Inferior parietal cortex (tissue), 1 donor: Measurements from ENCODE around the gene RABEPK.
"Not testable (repeated sequence)": the region's sequence is repeated elsewhere in the genome, so short reads cannot be mapped to it uniquely, and the experiment has no call there.

Source experiments
- DNase-seq: peaks from one replicate; pipeline ENCODE4 v3.0.0-alpha.2; 2016; ENCODE audit errors: extremely low spot score

Gene RABEPK, protein sequence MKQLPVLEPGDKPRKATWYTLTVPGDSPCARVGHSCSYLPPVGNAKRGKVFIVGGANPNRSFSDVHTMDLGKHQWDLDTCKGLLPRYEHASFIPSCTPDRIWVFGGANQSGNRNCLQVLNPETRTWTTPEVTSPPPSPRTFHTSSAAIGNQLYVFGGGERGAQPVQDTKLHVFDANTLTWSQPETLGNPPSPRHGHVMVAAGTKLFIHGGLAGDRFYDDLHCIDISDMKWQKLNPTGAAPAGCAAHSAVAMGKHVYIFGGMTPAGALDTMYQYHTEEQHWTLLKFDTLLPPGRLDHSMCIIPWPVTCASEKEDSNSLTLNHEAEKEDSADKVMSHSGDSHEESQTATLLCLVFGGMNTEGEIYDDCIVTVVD

DNA sequence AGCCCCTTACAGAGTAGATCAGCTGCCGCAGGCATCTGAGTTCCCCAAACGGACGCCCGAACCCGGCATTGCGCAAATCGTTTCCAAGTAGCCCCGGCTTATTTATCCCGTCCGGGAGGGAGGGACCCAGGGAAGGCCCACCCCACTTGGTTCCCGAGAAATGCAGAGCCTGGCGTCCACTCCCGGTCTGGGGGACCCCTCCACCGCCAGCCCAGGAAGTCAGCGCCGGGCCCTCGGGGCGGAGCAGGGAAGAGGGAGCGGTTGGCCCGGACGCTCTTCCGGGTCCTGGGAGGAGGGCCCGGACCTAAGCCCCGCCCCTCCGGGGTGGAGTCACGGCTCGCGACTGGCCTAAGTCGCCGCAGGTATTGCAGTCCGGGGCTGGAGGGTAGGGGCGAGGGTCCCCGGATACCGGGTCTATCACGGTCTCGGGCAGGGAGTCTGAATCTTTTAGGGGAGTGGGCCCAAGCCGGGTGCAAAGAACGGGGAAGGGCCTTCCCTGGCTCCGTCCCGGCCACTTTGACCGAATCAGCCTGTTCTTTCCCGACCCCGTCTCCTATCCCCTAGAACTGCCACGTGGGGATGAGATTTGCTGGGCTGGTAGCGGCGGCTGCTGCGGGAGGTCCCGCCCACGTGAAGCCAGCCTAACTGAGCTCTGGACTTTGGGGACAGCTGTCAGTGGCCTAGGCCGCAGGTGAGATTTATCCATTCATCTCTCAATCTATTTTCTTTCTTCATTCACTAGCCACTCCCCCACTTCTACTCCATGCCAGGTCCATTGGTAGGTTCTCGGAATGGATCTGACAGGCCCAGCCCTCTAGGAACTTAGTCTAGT is at the start of gene RABEPK:
Gene RABEPK, plus strand, starts transcription at position 327 of the 832 bp plus-strand sequence. CDS start 2,472 bp downstream, outside the sequence.
- peak; percentile 93 for DNase-seq

GRCh38 chr9:125151730-125152129 is 48.6 kb upstream of the RABEPK start:
- DNase-seq: no peak

GRCh38 chr9:125153712-125154367 is 46.5 kb upstream of the RABEPK start:
- no peak for DNase-seq

DNA sequence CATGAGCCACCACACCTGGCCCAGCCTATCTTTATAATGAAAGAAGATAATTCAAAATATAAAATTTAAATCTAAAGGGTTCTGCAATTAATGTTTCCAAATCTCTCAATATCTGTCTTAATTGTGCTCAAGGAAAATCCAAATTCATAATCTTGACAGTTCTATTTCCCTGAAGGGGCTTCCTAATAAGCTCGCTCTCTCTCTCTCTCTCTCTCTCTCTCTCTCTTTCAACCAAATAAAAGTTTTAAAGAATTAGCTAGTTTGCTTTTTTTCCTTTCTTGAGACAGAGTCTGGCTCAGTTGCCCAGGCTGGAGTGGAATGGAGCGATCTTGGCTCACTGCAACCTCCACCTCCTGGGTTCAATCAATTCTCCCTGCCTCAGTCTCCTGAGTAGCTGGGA is 43.8 kb upstream of the RABEPK start:
- no peak for DNase-seq

GRCh38 chr9:125160750-125161149 is 39.6 kb upstream of the RABEPK start:
- DNase-seq: no peak

- no peak for DNase-seq
Observed at GRCh38 chr9:125161284-125161918, 38.9 kb upstream of the RABEPK start.

DNA sequence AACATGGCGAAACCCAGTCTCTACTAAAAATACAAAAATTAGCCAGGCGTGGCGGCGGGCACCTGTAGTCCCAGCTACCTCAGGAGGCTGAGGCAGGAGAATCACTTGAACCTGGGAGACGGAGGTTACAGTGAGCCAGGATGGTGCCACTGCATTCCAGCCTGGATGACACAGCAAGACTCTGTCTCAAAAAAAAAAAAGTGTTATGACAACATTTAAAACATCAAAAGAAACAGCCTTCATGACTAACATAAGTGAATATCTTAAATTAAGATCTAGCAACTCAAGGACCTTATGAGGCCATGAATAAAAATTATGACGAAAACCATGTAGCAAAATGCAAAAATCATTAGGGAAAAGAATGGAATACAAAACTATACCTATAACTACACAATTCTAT is 37.5 kb upstream of the RABEPK start:
- not testable (repeated sequence) for DNase-seq

GRCh38 chr9:125166762-125167161 is 33.6 kb upstream of the RABEPK start:
- DNase-seq: no peak

GRCh38 chr9:125169895-125170294 is 30.4 kb upstream of the RABEPK start:
- DNase-seq: no peak

GRCh38 chr9:125172031-125172755 is 28.1 kb upstream of the RABEPK start:
- DNase-seq: no peak

DNA sequence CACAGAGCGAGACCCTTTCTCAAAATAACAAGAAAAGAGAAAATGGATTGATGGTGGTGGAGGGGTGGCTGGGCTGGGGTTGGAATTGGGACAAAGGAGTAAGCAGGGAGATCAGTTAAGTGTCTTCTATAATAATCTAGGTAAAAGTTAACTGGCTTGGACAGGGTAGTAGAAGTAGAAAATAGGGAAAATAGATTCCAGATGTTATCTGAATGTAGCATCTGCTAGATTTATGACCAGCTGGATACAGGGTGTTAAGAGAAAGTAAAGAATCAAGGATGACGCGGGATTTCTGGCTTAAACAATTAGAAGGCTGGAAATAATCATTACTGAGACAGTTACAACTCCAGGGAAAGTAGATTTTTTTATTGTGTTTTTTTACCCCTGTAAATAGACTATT is 23.7 kb upstream of the RABEPK start:
- DNase-seq: no peak

DNA sequence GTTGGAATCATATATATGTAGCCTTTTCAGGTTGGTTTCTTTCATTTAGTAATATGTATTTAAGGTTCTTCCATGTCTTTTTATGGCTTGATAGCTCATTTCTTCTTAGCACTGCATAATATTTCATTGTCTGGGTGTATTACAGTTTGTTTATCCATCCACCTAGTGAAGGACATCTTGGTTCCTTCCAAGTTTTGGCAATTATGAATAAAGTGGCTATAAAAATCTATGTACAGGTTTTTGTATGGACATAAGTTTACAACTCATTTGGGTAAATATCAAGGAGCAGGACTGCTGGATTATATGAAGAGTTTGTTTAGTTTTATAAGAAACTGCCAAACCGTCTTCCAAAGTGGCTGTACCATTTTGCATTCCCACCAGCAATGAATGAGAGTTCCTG is 22.5 kb upstream of the RABEPK start:
- DNase-seq: no peak

DNA sequence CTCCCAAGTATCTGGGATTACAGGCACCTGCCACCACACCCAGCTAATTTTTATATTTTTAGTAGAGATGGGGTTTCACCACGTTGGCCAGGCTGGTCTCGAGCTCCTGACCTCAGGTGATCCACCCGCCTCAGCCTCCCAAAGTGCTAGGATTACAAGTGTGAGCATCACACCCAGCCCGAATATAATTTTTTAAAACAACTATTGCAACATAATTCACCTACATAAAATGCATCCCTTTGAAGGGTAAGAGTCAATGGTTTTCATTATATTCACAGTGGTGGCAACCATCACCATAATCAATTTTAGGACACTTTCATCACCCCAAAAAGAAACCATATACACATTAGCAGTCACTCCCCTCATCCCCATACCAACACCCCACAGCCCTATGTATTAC is 20.6 kb upstream of the RABEPK start:
- not testable (repeated sequence) for DNase-seq

DNA sequence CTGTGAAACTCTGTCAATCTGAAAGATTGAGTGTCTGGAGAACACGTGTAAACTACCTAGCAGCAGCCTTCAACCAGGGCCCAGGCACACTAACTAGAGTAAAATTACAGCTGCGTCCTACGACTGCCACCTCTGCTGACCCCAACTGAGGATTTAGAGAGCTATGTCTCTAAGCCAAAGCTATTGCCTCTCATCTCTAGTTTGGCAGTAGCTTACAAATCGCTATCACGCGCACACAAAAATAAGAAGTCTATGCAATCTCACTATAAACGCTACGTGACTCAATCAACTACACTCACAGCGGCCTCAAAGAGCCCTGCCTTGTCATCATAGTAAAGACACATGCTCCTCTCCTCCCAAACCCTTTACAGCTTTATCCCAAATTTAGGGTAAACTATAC is 19.5 kb upstream of the RABEPK start:
- no peak for DNase-seq

DNA sequence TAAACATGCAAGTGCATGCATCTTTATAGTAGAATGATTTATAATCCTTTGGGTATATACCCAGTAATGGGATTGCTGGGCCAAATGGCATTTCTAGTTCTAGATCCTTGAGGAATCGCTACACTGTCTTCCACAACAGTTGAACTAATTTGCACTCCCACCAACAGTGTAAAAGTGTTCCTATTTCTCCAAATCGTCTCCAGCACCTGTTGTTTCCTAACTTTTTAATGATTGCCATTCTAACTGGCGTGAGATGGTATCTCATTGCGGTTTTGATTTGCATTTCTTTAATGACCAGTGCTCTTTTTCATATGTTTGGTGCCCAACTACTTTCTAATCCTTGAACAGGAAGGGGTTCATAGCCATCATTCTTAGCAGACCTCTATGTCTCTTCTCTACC is 18.6 kb upstream of the RABEPK start:
- not testable (repeated sequence) for DNase-seq

GRCh38 chr9:125183054-125183453 is 17.3 kb upstream of the RABEPK start:
- no peak for DNase-seq

- DNase-seq: no peak
Observed at GRCh38 chr9:125183561-125183960, 16.8 kb upstream of the RABEPK start.

GRCh38 chr9:125189011-125189360 is 11.4 kb upstream of the RABEPK start:
- no peak for DNase-seq

DNA sequence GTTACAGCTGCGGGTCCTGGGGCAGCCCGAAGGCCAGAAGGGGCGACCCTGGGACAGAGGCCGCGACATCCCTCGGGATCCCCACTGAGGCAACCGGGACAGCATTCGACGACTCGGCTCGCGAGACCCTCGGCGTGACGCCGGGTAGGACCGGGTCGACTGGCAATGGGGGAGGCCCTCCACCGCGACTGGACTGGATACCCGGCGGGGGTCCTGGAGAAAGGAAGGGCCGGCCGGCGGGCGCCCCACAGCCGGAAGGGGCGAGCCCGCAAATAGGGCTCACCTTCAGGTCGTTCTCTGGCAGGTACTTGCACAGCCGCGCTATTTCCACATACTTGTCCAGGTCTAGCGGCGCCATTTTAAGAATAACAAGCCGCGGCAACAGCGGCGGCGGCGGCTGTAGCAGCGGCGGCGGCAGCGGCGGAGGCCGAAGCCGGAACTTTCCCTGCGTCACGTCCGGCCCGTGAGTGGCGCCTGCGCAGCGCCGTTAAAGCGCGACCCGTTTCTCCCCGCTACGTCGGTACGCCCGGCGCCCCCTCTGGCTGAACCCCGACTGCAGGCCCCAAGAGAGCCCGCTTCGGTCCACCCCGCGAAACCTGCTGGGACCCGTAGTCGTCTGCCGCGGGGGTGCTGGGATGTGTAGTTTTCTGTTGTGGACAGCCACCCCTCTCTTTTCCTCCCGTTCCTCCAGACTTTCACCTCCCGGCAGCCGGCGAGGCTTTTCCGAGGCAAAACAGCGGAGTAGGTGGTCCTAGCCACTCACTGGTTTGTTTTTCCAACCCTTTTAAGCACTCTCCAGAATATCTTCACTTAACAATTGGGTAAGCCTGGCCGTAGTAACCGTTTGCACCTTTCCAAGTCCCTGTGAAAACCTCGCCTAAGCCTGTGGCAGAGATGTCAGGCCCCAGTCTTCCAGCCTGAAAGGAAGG is 10.7 kb upstream of the RABEPK start, which contains the start of gene PPP6C:
Gene PPP6C, minus strand, starts transcription at position 443 of the 929 bp plus-strand sequence. Its CDS starts 85 bp downstream, at position 358.
- peak; percentile 96 for DNase-seq

DNA sequence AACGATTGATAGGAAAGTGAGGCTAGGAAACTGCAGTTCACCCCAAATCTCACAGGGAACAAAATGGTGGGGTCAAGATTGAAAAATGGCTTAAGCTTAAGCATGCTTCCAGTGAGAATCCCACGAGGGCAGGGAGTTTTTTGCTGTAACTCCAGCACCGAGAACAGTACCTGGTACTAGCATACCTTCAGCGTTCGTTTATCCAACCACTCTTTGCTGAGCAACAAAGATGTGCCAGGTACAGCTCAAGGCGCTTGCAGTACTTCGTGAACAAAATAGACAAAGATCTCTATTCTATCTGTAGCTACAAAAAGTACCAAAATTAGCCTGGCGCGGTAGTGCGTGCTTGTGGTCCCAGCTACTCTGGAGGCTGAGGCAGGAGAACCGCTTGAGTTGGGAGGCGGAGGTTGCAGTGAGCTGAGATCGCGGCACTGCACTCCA is 10.0 kb upstream of the RABEPK start:
- no peak for DNase-seq
